Measurements from ENCODE around the gene HRH2.
"Not testable (repeated sequence)": the region's sequence is repeated elsewhere in the genome, so short reads cannot be mapped to it uniquely, and the experiment has no call there.

Gene HRH2

GRCh38 chr5:175616083-175616482 is 41.8 kb upstream of the HRH2 start:
- DNase-seq (ENCODE audit: low read depth): no peak
- no peak overlapping the region for H3K4me3 ChIP-seq (ENCODE audit: low read length)
- no peak for TF ChIP-seq CTCF (conservative IDR thresholded peaks at IDR 0.05; ENCODE audit: low read length)

- H3K4me3 ChIP-seq (ENCODE audit: low read length); DNase-seq (ENCODE audit: low read depth): not testable (repeated sequence)
Observed at GRCh38 chr5:175616527-175616926, 41.3 kb upstream of the HRH2 start.

- no peak overlapping the region for H3K4me3 ChIP-seq (ENCODE audit: low read length)
- TF ChIP-seq CTCF (conservative IDR thresholded peaks at IDR 0.05; ENCODE audit: low read length): no peak
- no peak for DNase-seq (ENCODE audit: low read depth)
Observed at GRCh38 chr5:175617447-175617846, 40.4 kb upstream of the HRH2 start.

- DNase-seq (ENCODE audit: low read depth): no peak
- H3K4me3 ChIP-seq (ENCODE audit: low read length): no peak overlapping the region
- TF ChIP-seq CTCF (conservative IDR thresholded peaks at IDR 0.05; ENCODE audit: low read length): no peak
Observed at GRCh38 chr5:175620527-175620926, 37.3 kb upstream of the HRH2 start.

- H3K4me3 ChIP-seq (ENCODE audit: low read length): no peak overlapping the region
- TF ChIP-seq CTCF (conservative IDR thresholded peaks at IDR 0.05; ENCODE audit: low read length): no peak
- no peak for DNase-seq (ENCODE audit: low read depth)
Observed at GRCh38 chr5:175621971-175622370, 35.9 kb upstream of the HRH2 start.

GRCh38 chr5:175623088-175623487 is 34.8 kb upstream of the HRH2 start:
- no peak for TF ChIP-seq CTCF (conservative IDR thresholded peaks at IDR 0.05; ENCODE audit: low read length)
- DNase-seq (ENCODE audit: low read depth): no peak

GRCh38 chr5:175624316-175624715 is 33.6 kb upstream of the HRH2 start:
- H3K4me3 ChIP-seq (ENCODE audit: low read length): no peak overlapping the region
- no peak for DNase-seq (ENCODE audit: low read depth)
- TF ChIP-seq CTCF (conservative IDR thresholded peaks at IDR 0.05; ENCODE audit: low read length): no peak

More at GRCh38 chr5:175623088-175623487, 34.8 kb upstream of the HRH2 start:
- no peak overlapping the region for H3K4me3 ChIP-seq (ENCODE audit: low read length)

- DNase-seq (ENCODE audit: low read depth): no peak
- no peak overlapping the region for H3K4me3 ChIP-seq (ENCODE audit: low read length)
- no peak for TF ChIP-seq CTCF (conservative IDR thresholded peaks at IDR 0.05; ENCODE audit: low read length)
Observed at GRCh38 chr5:175627005-175627404, 30.9 kb upstream of the HRH2 start.
